NCI-H2227 (cell line): ENCODE measurements around the gene PYGB.

Experiments
- DNase-seq: peaks from one replicate; lab custom pipeline; 2025; ENCODE audit not compliant: unreplicated experiment; lab: John Stamatoyannopoulos, UW

Gene PYGB

DNA sequence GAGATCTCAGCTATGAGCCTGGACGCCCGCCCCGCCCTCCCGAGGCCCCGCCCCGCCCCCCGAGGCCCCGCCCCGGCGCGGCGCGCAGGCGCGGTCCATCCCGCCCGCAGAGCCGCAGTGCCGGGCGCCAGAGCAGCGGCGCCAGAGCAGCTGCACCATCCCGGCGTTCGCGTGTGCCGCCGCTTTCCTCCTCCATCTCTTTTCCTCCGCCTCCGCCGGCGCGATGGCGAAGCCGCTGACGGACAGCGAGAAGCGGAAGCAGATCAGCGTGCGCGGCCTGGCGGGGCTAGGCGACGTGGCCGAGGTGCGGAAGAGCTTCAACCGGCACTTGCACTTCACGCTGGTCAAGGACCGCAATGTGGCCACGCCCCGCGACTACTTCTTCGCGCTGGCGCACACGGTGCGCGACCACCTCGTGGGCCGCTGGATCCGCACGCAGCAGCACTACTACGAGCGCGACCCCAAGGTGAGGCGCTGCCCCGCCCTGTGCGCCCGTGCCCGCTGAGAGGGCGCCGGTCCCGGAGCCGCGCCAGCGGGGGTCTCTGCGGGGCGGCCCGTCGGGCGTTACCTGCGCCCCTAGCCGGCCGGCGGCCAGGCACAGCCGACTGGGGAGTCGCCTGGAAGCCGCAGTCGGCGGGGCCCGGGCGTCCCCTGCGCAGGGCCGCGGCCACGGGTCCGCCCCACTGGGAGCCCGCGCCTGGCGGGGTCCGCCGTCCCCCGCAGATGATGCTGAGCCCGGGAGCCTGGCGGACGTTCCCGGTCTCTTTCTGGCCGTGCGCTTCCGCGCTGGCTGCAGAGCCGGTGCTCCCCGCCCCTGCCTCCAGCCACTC is at the start of gene PYGB:
PYGB (plus strand) TSS at position 130 of the 830 bp plus-strand sequence; CDS start at position 224, 94 bp downstream.
- peak; percentile 88 for DNase-seq

DNA sequence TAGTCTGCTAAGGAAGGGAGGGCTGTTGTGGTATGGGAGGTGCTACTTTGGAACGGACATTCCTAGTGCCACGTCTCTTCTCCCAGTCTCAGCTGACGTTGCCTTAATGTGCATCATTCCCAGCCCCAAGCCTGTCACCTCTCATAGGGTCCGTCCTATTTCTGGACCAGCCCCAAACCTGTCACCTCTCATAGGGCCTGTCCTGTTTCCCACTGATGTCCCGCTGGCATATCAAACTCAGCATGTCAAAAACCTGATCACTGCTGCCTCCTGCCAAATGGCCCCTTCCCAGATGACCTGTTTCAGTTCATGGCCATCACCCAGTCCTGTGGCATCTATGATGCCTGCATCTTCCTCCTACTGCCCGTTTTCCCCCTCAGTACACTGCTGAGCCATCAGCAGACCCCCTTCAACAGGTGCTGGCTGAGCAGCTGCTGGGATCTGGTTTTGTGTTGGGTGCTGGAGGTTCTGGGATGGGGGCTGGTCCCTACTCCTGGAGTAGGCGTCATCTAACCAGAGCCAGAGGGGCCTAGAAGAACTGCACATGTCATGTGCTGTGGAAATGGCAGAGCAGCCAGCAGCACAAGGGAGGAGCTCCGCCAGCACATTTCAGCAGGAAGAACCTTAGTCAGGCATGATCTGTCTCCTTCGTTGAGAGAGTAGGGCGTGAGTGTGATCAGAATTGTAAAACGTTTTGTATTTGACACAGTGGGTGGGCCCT is 49.1 kb upstream of the PYGB start:
- DNase-seq = no peak

GRCh38 chr20:25199473-25200260 is 48.2 kb upstream of the PYGB start:
- no peak for DNase-seq

- no peak for DNase-seq
These were observed 44.8 kb upstream of the PYGB start for GRCh38 chr20:25203089-25203488.

- no peak for DNase-seq
These were observed 44.0 kb upstream of the PYGB start for GRCh38 chr20:25203871-25204320.

DNA sequence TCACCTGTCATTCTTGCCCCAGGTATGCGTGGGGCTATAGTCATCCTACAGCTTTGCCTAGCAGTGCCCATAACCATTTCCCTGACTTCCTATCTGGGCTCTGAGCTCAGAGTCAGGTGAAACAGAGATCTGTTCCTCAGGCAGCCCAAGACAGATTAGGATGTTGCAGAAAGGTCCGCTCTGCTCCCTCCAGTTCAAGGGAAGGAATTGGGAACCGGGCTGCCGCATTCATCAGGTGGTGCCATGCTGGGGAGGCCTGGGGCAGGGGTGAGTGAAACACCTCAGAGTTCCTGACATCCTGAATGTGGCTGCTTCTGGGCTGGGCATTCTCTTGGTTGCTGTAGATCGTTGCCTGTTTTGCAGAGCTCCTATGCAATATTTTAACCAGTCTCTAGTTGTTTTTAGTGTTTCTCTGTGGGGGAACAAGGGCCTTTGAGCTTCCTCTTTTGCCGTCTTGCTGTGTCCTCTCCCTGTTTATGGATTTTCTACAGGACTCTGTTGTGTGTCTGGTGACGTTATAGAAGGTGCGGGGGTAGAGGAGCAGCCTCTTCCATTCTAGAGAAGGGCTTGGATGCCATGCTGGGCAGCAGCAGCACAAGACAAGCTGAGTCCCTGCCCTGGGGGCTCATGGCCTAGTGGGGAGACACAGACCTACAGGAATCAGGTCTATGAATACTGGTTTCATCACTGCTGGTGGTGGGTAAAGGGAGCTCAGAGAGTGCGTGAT is 43.2 kb upstream of the PYGB start:
- DNase-seq = no peak

- DNase-seq = no peak
These were observed 42.4 kb upstream of the PYGB start for GRCh38 chr20:25205277-25206062.

GRCh38 chr20:25206063-25206403 is 41.9 kb upstream of the PYGB start:
- DNase-seq = no peak

DNA sequence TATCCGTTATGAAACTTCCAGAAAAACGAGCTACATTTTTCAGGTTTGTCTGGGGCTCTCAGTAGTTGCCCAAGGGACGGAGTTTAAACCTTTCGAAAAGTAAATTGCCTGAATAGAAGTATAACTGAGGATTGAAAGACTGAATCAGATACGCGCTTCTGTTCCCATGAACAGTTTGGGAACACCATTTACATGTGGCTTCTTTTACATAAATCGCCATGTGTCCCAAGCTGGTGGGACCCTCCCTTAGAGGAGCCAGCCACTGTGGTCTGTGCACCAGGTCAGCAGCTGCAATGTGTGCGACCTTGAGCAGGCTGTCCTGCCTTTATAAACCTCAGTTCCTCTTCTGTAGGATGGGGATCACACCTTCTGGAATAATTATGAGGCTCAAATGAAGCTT is 41.3 kb upstream of the PYGB start:
- no peak for DNase-seq

DNA sequence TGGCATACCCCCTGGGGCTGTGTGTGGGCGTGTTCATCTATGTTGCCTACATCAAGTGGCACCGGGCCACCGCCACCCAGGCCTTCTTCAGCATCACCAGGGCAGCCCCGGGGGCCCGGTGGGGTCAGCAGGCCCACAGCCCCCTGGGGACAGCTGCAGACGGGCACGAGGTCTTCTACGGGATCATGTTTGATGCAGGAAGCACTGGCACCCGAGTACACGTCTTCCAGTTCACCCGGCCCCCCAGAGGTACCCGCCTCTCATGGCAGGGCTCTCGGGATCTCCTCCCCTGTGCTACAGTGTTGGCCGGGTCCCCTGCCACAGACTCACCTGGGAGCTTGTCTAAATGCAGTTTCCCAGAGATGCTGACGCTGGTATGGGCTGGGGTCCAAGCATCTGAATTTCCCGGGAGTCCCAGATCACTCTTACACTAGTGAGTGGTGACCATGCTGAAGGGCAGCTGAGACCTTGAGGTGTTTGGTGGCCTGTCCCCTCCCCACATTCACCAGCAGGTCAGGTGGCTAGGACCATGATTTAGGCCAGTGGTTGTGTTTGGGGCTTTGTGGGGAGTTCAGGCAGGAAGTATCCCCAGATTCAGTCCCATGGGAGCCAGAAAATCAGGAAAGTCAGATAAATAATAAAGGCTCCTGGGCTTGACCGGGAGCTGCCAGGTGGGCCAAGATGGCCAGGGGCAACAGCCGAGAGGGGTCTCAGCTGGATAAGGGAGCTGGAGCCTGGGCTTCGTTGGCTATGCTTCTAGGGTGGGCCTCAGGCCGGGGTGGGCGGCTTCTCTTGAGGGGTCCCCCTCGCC is 40.5 kb upstream of the PYGB start:
- no peak for DNase-seq

DNA sequence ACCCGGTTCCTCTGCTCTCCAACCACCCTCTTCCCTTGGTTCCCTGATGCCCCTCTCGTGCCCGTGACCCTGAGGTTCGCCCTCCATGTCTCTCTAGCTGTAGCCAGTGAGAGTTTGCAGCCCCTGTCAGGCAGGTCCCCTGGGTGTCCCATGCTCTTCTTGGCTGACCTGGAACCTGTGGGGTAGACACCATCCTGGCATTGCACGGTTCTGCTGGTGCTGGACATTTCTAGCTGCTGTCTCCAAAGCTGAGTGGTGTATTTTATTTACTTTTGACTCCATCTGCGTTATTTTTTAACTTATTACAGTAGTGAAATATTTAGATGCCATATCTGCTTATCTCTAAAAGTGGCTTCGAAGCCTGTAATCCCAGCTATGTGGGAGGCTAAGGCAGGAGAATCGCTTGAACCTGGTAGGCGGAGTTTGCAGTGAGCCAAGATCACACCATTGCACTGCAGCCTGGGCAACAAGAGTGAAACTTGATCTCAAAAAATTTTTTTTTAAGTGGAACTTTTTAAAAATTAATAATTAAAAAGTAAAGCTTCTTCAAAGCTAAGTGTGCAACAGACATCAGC is 39.8 kb upstream of the PYGB start:
- DNase-seq = no peak

GRCh38 chr20:25209400-25209799 is 38.5 kb upstream of the PYGB start:
- DNase-seq = no peak

- no peak for DNase-seq
These were observed 38.0 kb upstream of the PYGB start for GRCh38 chr20:25209911-25210310.

GRCh38 chr20:25211273-25211672 is 36.6 kb upstream of the PYGB start:
- DNase-seq = no peak

GRCh38 chr20:25212242-25212641 is 35.6 kb upstream of the PYGB start:
- DNase-seq = no peak

DNA sequence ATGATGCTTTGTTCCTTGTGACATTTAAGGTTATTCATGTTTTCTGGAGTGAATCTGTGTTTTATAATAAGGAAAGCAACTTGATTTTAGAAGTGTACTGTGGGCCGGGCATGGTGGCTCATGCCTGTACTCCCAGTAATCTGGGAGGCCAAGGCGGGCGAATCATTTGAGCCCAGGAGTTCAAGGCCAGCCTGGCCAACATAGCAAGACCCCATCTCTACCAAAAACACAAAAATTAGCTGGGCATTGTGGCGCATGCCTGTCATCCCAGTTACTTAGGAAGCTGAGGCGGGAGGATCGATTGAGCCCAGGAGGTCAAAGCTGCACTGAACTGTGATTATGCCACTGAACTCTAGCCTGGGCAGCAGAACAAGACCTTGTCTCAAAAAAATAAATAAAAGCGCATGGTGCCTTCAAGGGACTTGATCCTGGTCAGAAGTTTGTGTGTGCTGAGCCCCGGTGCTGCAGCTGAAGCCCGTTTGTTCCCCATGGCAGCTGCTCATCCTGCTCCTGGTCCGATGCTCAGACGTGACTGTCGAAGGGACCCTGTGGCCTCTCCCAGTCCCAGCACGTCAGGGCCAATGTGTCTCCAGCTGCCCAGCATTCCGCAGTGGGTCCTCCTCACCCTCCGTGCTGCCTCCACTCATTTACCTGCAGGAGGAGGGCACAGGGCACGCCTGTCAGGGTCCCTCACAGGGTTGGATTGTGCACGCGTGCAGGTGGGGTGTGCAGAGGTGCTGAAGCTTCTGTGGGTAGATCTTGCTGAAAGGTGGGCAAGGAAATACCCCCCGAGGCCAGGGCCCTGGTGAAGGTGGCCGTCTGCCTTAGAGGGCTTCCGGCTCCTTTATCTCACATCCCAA is 34.1 kb upstream of the PYGB start:
- DNase-seq = no peak

DNA sequence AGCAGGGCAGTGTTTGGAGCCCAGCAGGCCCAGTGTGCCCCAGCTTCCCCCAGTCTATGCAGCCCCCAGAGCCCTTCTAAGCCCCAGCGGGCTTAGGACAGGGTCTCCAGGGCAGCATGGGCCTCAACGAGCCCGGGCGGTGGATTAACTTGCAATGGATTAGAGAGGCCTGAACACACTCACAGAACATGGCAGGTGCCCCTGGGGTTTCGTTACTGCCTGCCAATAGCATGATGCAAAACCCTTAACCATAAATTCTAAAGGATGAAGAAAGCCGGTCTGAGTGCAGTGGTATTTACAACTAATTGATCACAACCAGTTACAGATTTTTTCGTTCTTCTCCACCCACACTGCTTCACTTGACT is 33.5 kb upstream of the PYGB start:
- no peak for DNase-seq

DNA sequence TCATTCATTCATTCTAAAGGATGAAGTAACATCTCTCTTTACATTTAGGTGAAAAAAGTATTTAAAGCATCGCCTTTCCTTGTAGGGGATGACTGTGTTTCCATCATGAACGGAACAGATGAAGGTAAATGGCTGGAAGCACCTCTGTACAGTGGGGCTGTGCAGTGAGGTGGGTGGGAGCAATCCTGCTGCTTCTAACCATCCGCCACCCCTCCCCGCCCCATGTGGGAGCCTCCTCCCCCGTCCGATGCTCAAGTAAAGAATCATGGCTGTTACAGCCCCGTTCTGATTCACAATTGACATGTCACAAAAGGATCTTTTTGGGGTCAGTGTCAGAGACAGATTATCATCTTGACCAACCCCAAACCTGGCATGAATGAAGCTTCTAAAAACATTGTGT is 33.1 kb upstream of the PYGB start:
- DNase-seq = no peak
